Measurements from ENCODE around the gene COPZ2. TPM values are rescaled to one million over a fixed set of nuclear protein-coding genes. Genes with fewer than 3 reads are reported as not detected.
"Not testable (repeated sequence)": the region's sequence is repeated elsewhere in the genome, so short reads cannot be mapped to it uniquely, and the experiment has no call there.

The COPZ2 gene
- total and polyA plus RNA-seq, 2 donors, result 5.5 to 16.3 TPM

DNA sequence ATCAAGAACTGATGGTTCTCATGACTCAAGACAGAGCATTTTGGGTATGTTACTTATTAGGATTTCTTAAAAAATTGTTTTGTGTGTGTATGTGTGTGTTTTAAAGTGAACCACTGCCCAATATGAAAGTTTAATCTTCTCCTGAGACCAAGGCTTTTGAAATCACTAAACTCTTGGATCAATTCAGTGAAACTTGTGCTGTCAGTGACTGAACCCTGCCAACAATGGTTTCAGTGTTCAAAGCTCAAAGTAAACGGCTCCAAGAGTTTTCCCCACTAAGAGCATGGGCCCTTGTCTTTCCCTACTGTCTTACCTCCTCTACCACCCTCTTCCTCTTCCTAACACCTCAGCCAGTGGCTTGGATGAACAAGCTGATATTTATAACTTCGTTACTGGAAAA, 32.6 kb upstream of the COPZ2 start:
- 72% methylated on average over 2 of the region's 2 CpGs for WGBS
- H3K4me1 ChIP-seq (ENCODE audit: control insufficient read depth in 2 of 2, insufficient read depth in 2 of 2, low read length in 2 of 2), result no peaks in the 10 kb centered on the region

DNA sequence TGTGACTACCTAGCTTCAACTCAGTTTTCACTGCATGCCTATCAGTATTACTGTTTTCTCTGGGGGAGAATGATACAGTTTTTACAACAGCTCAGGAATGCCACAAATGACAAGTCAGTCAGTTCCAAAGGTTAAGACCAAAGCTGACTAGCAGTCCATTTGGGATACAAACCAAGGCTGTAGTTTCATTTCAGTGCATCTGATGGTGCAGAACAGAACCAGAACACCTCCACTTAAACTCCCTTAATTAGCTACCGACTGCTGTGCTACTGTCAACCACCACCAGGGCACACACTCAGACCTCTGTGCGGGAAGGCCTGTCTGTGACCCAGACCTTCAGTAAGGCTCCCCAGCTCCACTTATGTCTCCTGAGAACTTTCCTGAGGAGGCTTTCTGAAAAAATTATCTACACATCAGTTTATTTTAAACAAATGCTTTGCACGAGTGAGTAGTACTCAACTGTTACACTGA, 30.9 kb upstream of the COPZ2 start:
- no peak overlapping the region for H3K27ac ChIP-seq (ENCODE audit: low read depth in 1 of 2, low read length in 1 of 2)
- H3K4me1 ChIP-seq (ENCODE audit: control insufficient read depth in 2 of 2, insufficient read depth in 2 of 2, low read length in 2 of 2), result no peaks in the 10 kb centered on the region
- WGBS, result 96% methylated on average over 3 of the region's 3 CpGs
- no peaks in the 10 kb centered on the region for H3K9me3 ChIP-seq (ENCODE audit: control insufficient read depth in 2 of 2, insufficient read depth in 1 of 2, low read length in 1 of 2)
- no peaks in the 10 kb centered on the region for H3K27me3 ChIP-seq (ENCODE audit: control insufficient read depth in 2 of 2, insufficient read depth in 1 of 2, low read length in 1 of 2)
- H3K36me3 ChIP-seq (ENCODE audit: control insufficient read depth in 2 of 2, insufficient read depth in 2 of 2, low read length in 1 of 2), result peaks cover 46 to 72% of the 10 kb centered on the region in 2 donors
- no peak for DNase-seq (ENCODE audit: low read depth in 6 of 9, low spot score in 9 of 9)
- no peak overlapping the region for H3K4me3 ChIP-seq (ENCODE audit: low read length in 2 of 2)

More for the DNA sequence above, 32.6 kb upstream of the COPZ2 start:
- H3K27me3 ChIP-seq (ENCODE audit: control insufficient read depth in 2 of 2, insufficient read depth in 1 of 2, low read length in 1 of 2), result no peaks in the 10 kb centered on the region
- no peak overlapping the region for H3K4me3 ChIP-seq (ENCODE audit: low read length in 2 of 2)
- peaks cover 45 to 71% of the 10 kb centered on the region in 2 donors for H3K36me3 ChIP-seq (ENCODE audit: control insufficient read depth in 2 of 2, insufficient read depth in 2 of 2, low read length in 1 of 2)
- no peaks in the 10 kb centered on the region for H3K9me3 ChIP-seq (ENCODE audit: control insufficient read depth in 2 of 2, insufficient read depth in 1 of 2, low read length in 1 of 2)
- H3K27ac ChIP-seq (ENCODE audit: low read depth in 1 of 2, low read length in 1 of 2), result no peak overlapping the region
- no peak for DNase-seq (ENCODE audit: low read depth in 6 of 9, low spot score in 9 of 9)

DNA sequence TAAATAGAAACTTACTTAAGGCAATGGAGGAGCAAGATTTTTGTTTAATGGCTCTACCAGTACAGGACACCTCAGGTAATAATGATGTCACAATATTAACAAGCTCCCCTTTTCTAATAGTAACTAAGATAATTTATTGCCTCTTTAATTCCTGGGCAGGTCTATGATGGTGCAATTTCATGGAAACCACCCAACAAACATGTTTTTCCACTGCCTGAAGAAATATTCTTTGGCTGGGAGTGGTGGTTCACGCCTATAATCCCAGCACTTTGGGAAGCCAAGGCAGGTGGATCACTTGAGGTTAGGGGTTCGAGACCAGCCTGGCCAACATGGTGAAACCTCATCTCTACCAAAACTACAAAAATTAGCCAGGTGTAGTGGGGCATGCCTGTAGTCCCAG, 30.2 kb upstream of the COPZ2 start:
- H3K36me3 ChIP-seq (ENCODE audit: control insufficient read depth in 2 of 2, insufficient read depth in 2 of 2, low read length in 1 of 2), result peaks cover 46 to 70% of the 10 kb centered on the region in 2 donors
- H3K9me3 ChIP-seq (ENCODE audit: control insufficient read depth in 2 of 2, insufficient read depth in 1 of 2, low read length in 1 of 2); H3K4me1 ChIP-seq (ENCODE audit: control insufficient read depth in 2 of 2, insufficient read depth in 2 of 2, low read length in 2 of 2); DNase-seq (ENCODE audit: low read depth in 6 of 9, low spot score in 9 of 9); H3K4me3 ChIP-seq (ENCODE audit: low read length in 2 of 2); H3K27ac ChIP-seq (ENCODE audit: low read depth in 1 of 2, low read length in 1 of 2); H3K27me3 ChIP-seq (ENCODE audit: control insufficient read depth in 2 of 2, insufficient read depth in 1 of 2, low read length in 1 of 2): not testable (repeated sequence)
- WGBS, result 100% methylated on average over 2 of the region's 2 CpGs

DNA sequence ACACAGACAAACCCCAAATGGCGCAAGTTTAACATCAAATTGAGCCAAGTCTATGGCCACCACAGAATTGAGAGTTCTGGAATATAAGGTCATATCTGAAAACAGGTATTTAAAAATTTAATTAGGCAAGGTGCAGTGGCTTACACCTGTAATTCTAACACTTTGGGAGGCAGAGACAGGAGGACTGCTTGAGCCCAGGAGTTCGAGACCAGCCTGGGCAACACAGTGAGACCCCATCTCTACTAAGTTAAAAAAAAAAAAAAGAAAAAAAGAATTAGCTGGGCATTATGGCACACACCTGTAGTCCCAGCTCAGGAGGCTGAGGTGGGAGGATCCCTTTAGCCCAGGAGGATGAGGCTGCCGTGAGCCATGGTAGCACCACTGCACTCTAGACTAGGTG, 29.6 kb upstream of the COPZ2 start:
- H3K27ac ChIP-seq (ENCODE audit: low read depth in 1 of 2, low read length in 1 of 2), result no peak overlapping the region

DNA sequence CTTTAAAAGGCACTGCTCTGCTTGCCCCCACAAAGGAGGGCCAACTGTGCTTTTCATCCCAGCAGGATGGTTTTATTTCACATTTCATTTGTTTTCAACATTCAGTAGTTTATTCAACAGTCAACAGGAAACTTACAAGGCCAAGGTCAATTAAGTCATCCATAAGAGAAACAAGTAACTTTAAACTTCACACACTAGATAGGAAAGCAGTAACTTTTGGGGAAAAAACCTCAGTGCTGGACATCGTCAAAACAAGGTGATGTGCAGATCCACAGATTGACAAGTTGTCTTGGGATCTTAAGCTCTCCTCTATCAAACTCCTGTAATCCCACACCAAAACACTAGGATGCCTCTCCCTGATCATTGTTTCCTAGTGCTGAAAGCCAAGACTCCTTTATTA, 29.1 kb upstream of the COPZ2 start:
- H3K27ac ChIP-seq (ENCODE audit: low read depth in 1 of 2, low read length in 1 of 2), result no peak overlapping the region

More for the DNA sequence above, 29.6 kb upstream of the COPZ2 start:
- Histone ChIP-seq H3K36me3 (ENCODE audit: control insufficient read depth in 2 of 2, insufficient read depth in 2 of 2, low read length in 1 of 2) (peaks cover 51 to 72% of the 10 kb centered on the region in 2 donors), H3K9me3 (ENCODE audit: control insufficient read depth in 2 of 2, insufficient read depth in 1 of 2, low read length in 1 of 2) (no peaks in the 10 kb centered on the region), H3K4me1 (ENCODE audit: control insufficient read depth in 2 of 2, insufficient read depth in 2 of 2, low read length in 2 of 2) (no peaks in the 10 kb centered on the region), H3K27me3 (ENCODE audit: control insufficient read depth in 2 of 2, insufficient read depth in 1 of 2, low read length in 1 of 2) (no peaks in the 10 kb centered on the region), H3K4me3 (ENCODE audit: low read length in 2 of 2) (no peak overlapping the region)
- no peak for DNase-seq (ENCODE audit: low read depth in 6 of 9, low spot score in 9 of 9)
- 100% methylated on average over 3 of the region's 3 CpGs for WGBS

DNA sequence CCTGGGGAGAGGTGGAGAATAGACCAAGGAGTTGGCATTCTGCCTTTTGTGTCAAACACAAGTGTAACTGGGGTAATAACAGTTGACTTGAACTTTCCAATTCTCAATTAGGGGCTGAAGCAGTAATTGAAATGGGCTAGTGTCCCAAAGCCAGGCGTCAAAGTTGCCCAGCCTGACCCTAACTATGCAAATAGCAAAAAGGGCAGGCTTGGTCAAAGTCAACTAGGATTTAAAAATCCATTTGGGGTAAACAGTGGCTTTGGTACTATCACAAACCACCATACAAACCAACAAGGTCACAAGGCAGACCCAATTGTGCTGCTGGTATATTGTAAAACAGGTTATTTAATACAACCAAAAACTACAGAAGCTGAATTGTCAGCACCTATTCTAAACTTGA, 28.6 kb upstream of the COPZ2 start:
- Histone ChIP-seq H3K9me3 (ENCODE audit: control insufficient read depth in 2 of 2, insufficient read depth in 1 of 2, low read length in 1 of 2) (no peaks in the 10 kb centered on the region), H3K27ac (ENCODE audit: low read depth in 1 of 2, low read length in 1 of 2) (no peak overlapping the region), H3K36me3 (ENCODE audit: control insufficient read depth in 2 of 2, insufficient read depth in 2 of 2, low read length in 1 of 2) (peaks cover 51 to 73% of the 10 kb centered on the region in 2 donors), H3K4me3 (ENCODE audit: low read length in 2 of 2) (no peak overlapping the region), H3K4me1 (ENCODE audit: control insufficient read depth in 2 of 2, insufficient read depth in 2 of 2, low read length in 2 of 2) (no peaks in the 10 kb centered on the region), H3K27me3 (ENCODE audit: control insufficient read depth in 2 of 2, insufficient read depth in 1 of 2, low read length in 1 of 2) (no peaks in the 10 kb centered on the region)
- DNase-seq (ENCODE audit: low read depth in 6 of 9, low spot score in 9 of 9), result no peak
- 94% methylated on average over 1 of the region's 1 CpG for whole genome bisulfite sequencing

More for the DNA sequence above, 29.1 kb upstream of the COPZ2 start:
- Histone ChIP-seq H3K27me3 (ENCODE audit: control insufficient read depth in 2 of 2, insufficient read depth in 1 of 2, low read length in 1 of 2) (no peaks in the 10 kb centered on the region), H3K4me3 (ENCODE audit: low read length in 2 of 2) (no peak overlapping the region), H3K4me1 (ENCODE audit: control insufficient read depth in 2 of 2, insufficient read depth in 2 of 2, low read length in 2 of 2) (no peaks in the 10 kb centered on the region), H3K9me3 (ENCODE audit: control insufficient read depth in 2 of 2, insufficient read depth in 1 of 2, low read length in 1 of 2) (no peaks in the 10 kb centered on the region), H3K36me3 (ENCODE audit: control insufficient read depth in 2 of 2, insufficient read depth in 2 of 2, low read length in 1 of 2) (peaks cover 52 to 73% of the 10 kb centered on the region in 2 donors)
- WGBS, result 95% methylated on average over 1 of the region's 1 CpG
- DNase-seq (ENCODE audit: low read depth in 6 of 9, low spot score in 9 of 9), result no peak

DNA sequence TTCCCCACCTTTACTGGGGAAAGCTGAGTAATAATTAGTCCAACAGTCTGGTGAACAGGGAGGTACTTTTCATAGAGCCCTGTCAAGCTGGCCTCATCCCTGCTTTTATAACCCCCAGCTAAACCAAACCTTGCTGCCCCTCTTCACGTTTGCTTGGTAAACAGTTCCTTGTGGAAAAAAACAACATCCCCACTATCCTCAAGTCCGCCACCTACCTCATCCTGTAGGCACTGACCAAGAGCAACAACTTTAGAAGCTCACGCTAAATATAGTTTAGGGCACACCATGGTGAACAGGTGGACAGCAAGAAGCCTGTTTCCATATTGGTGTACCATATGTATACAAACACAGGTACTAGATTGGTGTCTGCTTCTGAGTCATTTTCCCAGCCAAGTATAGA, 27.0 kb upstream of the COPZ2 start:
- WGBS, result 94% methylated on average over 3 of the region's 3 CpGs
- no peak overlapping the region for H3K4me3 ChIP-seq (ENCODE audit: low read length in 2 of 2)
- H3K9me3 ChIP-seq (ENCODE audit: control insufficient read depth in 2 of 2, insufficient read depth in 1 of 2, low read length in 1 of 2), result no peaks in the 10 kb centered on the region
- no peak overlapping the region for H3K27ac ChIP-seq (ENCODE audit: low read depth in 1 of 2, low read length in 1 of 2)
- H3K4me1 ChIP-seq (ENCODE audit: control insufficient read depth in 2 of 2, insufficient read depth in 2 of 2, low read length in 2 of 2), result no peaks in the 10 kb centered on the region
- H3K36me3 ChIP-seq (ENCODE audit: control insufficient read depth in 2 of 2, insufficient read depth in 2 of 2, low read length in 1 of 2), result peaks cover 51 to 69% of the 10 kb centered on the region in 2 donors
- DNase-seq (ENCODE audit: low read depth in 6 of 9, low spot score in 9 of 9), result no peak
- no peaks in the 10 kb centered on the region for H3K27me3 ChIP-seq (ENCODE audit: control insufficient read depth in 2 of 2, insufficient read depth in 1 of 2, low read length in 1 of 2)

DNA sequence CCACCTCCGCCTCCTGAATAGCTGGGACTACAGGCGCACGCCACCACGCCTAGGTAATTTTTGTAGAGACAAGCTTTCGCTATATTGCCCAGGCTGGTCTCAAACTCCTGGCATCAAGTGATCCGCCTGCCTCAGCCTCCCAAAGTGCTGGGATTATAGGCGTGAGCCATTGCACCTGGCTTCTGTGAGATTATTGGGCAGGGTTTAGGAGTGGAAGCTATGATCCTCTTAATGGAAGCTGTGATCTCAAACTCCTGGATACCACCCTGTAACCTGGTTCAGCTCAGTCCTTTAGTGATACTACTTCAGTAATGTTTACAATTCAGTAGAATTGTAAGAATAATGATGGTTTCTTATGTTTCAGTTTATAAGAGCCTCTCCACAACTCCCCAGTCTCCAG, 24.7 kb upstream of the COPZ2 start:
- no peak overlapping the region for H3K4me3 ChIP-seq (ENCODE audit: low read length in 2 of 2)
- 97% methylated on average over 7 of the region's 7 CpGs for WGBS
- no peak overlapping the region for H3K27ac ChIP-seq (ENCODE audit: low read depth in 1 of 2, low read length in 1 of 2)
- H3K27me3 ChIP-seq (ENCODE audit: control insufficient read depth in 2 of 2, insufficient read depth in 1 of 2, low read length in 1 of 2), result no peaks in the 10 kb centered on the region
- DNase-seq (ENCODE audit: low read depth in 6 of 9, low spot score in 9 of 9), result no peak
- no peaks in the 10 kb centered on the region for H3K4me1 ChIP-seq (ENCODE audit: control insufficient read depth in 2 of 2, insufficient read depth in 2 of 2, low read length in 2 of 2)
- H3K36me3 ChIP-seq (ENCODE audit: control insufficient read depth in 2 of 2, insufficient read depth in 2 of 2, low read length in 1 of 2), result peaks cover 69 to 80% of the 10 kb centered on the region in 2 donors
- no peaks in the 10 kb centered on the region for H3K9me3 ChIP-seq (ENCODE audit: control insufficient read depth in 2 of 2, insufficient read depth in 1 of 2, low read length in 1 of 2)

DNA sequence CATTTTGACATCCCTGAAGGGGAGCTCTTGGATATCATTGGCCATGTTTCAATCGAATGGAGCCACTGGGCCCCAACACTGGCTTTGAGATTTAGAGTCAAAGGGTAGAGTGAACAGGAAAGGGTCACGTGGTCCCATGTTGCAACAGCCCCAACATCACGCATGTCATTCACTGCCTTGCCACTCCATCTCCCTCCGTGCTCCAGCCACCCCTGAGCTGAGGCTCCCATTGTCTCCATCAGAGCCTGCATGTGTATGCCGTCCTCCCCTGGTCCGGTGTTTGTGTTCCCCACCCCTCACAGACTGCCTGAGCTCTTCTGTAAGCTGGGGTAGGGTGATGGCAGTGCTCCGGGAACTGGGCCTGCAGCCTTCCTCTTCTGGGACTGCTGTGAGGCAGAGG, 22.7 kb upstream of the COPZ2 start:
- Histone ChIP-seq H3K36me3 (ENCODE audit: control insufficient read depth in 2 of 2, insufficient read depth in 2 of 2, low read length in 1 of 2) (peaks cover 79 to 88% of the 10 kb centered on the region in 2 donors), H3K9me3 (ENCODE audit: control insufficient read depth in 2 of 2, insufficient read depth in 1 of 2, low read length in 1 of 2) (no peaks in the 10 kb centered on the region), H3K4me3 (ENCODE audit: low read length in 2 of 2) (no peak overlapping the region), H3K4me1 (ENCODE audit: control insufficient read depth in 2 of 2, insufficient read depth in 2 of 2, low read length in 2 of 2) (no peaks in the 10 kb centered on the region), H3K27ac (ENCODE audit: low read depth in 1 of 2, low read length in 1 of 2) (no peak overlapping the region), H3K27me3 (ENCODE audit: control insufficient read depth in 2 of 2, insufficient read depth in 1 of 2, low read length in 1 of 2) (no peaks in the 10 kb centered on the region)
- no peak for DNase-seq (ENCODE audit: low read depth in 6 of 9, low spot score in 9 of 9)
- 96% methylated on average over 7 of the region's 7 CpGs for WGBS
